Sigmoid colon (tissue), 7 donors: ENCODE data around the gene SAPCD2. TPM values are rescaled to one million over a fixed set of nuclear protein-coding genes. Genes with fewer than 3 reads are reported as not detected.
"Not testable (repeated sequence)": the region's sequence is repeated elsewhere in the genome, so short reads cannot be mapped to it uniquely, and the experiment has no call there.

ENCODE experiments used
- DNase-seq: peaks from one replicate; pipeline ENCODE4 v3.0.0-alpha.2; 2019
- H3K27ac ChIP-seq, 4 donors: fragments of 200-600 bp; sonication (generic); one replicate each; pipeline ENCODE4 v1.5.1; 2016 to 2019; ENCODE audit warnings: mild to moderate bottlenecking in 1 of 4
- H3K27me3 ChIP-seq, 3 donors: fragments of 200-600 bp; sonication (generic); one replicate each; pipeline ENCODE4 v1.5.1; 2019; ENCODE audit warnings: mild to moderate bottlenecking in 1 of 3
- H3K36me3 ChIP-seq, 4 donors: fragments of 200-600 bp; sonication (generic); one replicate each; pipeline ENCODE4 v1.5.1; 2016 to 2019
- H3K4me1 ChIP-seq, 4 donors: fragments of 200-600 bp; sonication (generic); one replicate each; pipeline ENCODE4 v1.5.1; 2017 to 2019
- H3K4me3 ChIP-seq, 4 donors: fragments of 200-600 bp; sonication (generic); one replicate each; pipeline ENCODE4 v1.5.1; 2017 to 2019; ENCODE audit warnings: mild to moderate bottlenecking in 2 of 4, moderate library complexity in 1 of 4
- H3K9me3 ChIP-seq, 4 donors: fragments of 200-600 bp in 3 of 4; sonication (generic) in 3 of 4; one replicate each; pipeline versions ENCODE4 v1.5.1 to v1.6.1; 2013 to 2019
- EP300 ChIP-seq, 4 donors: sonication (generic); formaldehyde crosslinking; IDR thresholded peaks; one replicate each; pipeline ENCODE4 v1.6.1; 2017; ENCODE audit warnings: antibody characterized with exemption in 4 of 4
- POLR2A ChIP-seq, 2 donors: fragments of 450-650 bp; IDR thresholded peaks; one replicate each; pipeline ENCODE4 v1.6.1; 2016; ENCODE audit warnings: antibody characterized with exemption in 2 of 2, mild to moderate bottlenecking in 2 of 2, moderate library complexity in 2 of 2
- POLR2AphosphoS5 ChIP-seq, 4 donors: sonication (generic); formaldehyde crosslinking; IDR thresholded peaks; one replicate each; pipeline ENCODE4 v1.6.1; 2017; ENCODE audit warnings: antibody characterized with exemption in 4 of 4
- WGBS, 2 donors: extraction: QIAGEN DNeasy Blood & Tissue Kit; methylation state at CpG; one replicate each; pipeline ENCODE4 v1.1.7; 2013; 5-methylcytosine and 5-hydroxymethylcytosine counted together
- intact Hi-C: fragments of 100-400 bp; cut with DNase I; formaldehyde crosslinking; loops from one replicate; pipeline ENCODE4 v1.15.1; 2023
- polyA plus RNA-seq, 3 donors: library from polyadenylated mRNA; stranded (reverse); fragments of 200-250 nt; gene quantifications; one replicate each; pipeline ENCODE4 v1.2.3, GENCODE V29; 2013
- total RNA-seq, 4 donors: library from RNA; depleted of rRNA; stranded (reverse); fragments of >200 nt; gene quantifications; one replicate each; pipeline ENCODE4 v1.1.0, GENCODE V29; 2016
- TF ChIP-seq, protein P1 (sequence below), 4 experiments: fragments of 450-650 bp in 3 of 4; fragments of 200-600 bp in 1 of 4; IDR thresholded peaks; one replicate each; pipeline ENCODE4 v1.5.1; 2016 to 2019; ENCODE audit warnings: antibody characterized with exemption in 4 of 4, mild to moderate bottlenecking in 3 of 4, moderate library complexity in 2 of 4
- donor health status: healthy with polysubstance abuse.
- donor health status: Bipolar disorder and iron deficiency.
- donor health status: healthy.

The SAPCD2 gene
- total and polyA plus RNA-seq, 7 donors, result 0.81 to 16.4 (median 3.7) TPM; not detected in 3

DNA sequence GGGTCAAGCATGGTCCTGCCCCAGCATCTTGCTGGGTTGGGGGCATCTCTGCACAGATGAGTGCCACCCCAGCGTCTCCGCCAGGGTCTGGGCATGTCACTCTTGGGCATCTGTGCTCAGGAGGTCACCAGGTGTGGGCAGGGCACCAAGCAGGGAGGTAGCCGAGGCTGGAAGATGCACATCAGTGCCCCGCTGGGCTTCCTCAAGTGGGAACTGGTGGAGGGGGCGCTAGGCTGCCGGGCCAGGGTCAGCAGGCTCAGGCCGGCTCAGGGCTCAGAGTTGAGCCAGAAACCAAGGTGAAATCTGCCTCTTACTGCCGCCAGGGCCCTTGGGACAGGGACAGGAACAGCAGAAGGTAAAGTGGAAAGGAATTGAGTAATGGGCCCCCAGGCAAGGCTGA lies 34.4 kb downstream of the SAPCD2 start:
- DNase-seq, result no peak
- peaks cover 0 to 10% (median 9%) of the 10 kb centered on the region in 4 donors for H3K4me1 ChIP-seq
- TF ChIP-seq POLR2AphosphoS5 (IDR thresholded peaks at IDR 0.05) (no peak), POLR2A (IDR thresholded peaks at IDR 0.05) (no peak), EP300 (IDR thresholded peaks at IDR 0.05) (no peak)
- TF ChIP-seq, protein P1, sequence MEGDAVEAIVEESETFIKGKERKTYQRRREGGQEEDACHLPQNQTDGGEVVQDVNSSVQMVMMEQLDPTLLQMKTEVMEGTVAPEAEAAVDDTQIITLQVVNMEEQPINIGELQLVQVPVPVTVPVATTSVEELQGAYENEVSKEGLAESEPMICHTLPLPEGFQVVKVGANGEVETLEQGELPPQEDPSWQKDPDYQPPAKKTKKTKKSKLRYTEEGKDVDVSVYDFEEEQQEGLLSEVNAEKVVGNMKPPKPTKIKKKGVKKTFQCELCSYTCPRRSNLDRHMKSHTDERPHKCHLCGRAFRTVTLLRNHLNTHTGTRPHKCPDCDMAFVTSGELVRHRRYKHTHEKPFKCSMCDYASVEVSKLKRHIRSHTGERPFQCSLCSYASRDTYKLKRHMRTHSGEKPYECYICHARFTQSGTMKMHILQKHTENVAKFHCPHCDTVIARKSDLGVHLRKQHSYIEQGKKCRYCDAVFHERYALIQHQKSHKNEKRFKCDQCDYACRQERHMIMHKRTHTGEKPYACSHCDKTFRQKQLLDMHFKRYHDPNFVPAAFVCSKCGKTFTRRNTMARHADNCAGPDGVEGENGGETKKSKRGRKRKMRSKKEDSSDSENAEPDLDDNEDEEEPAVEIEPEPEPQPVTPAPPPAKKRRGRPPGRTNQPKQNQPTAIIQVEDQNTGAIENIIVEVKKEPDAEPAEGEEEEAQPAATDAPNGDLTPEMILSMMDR (IDR thresholded peaks at IDR 0.05), result no peak
- H3K36me3 ChIP-seq, result peaks cover 0 to 24% (median 16%) of the 10 kb centered on the region in 4 donors
- peaks cover 0 to 9% (median 0%) of the 10 kb centered on the region in 3 donors for H3K27me3 ChIP-seq
- 82 to 85% methylated on average over 8 of the region's 8 CpGs for WGBS, 2 donors
- H3K4me3 ChIP-seq, result no peak overlapping the region
- H3K27ac ChIP-seq, result no peak overlapping the region
- H3K9me3 ChIP-seq, result no peaks in the 10 kb centered on the region
- intact Hi-C loops, result loop anchor here (1.0 to 10.0 kb wide), 2 partner anchors 191 to 249 kb away; partner anchors contain the start of genes AJM1 and PHPT1

DNA sequence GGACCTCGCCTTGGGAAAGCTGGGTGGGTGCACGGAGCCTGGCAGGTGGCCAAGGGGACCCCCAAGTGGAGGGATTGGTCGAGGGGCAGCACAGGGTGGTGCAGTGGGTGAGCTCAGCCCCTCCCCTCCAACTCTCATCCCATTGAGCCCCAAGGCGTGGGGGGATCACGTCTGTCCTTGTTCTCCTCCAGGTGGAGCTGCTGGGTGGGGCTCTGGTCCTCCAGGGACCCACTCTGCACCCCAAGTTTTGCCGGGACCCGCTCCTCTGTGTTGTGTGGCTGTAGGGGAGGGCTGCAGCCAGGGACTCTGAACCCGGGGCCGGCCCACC lies 34.9 kb downstream of the SAPCD2 start:
- Histone ChIP-seq H3K36me3 (peaks cover 0 to 20% (median 16%) of the 10 kb centered on the region in 4 donors), H3K27ac (no peak overlapping the region), H3K4me3 (no peak overlapping the region), H3K4me1 (peaks cover 0 to 10% (median 9%) of the 10 kb centered on the region in 4 donors), H3K9me3 (no peaks in the 10 kb centered on the region), H3K27me3 (peaks cover 0 to 9% (median 0%) of the 10 kb centered on the region in 3 donors)
- no peak for TF ChIP-seq POLR2AphosphoS5 (IDR thresholded peaks at IDR 0.05)
- TF ChIP-seq, protein P1 (IDR thresholded peaks at IDR 0.05), result peak in 2 of 4 experiments; percentile 11 to 20
- DNase-seq, result no peak
- 33 to 35% methylated on average over 9 of the region's 9 CpGs for WGBS, 2 donors
- intact Hi-C loops, result loop anchor here (1.0 to 10.0 kb wide), 2 partner anchors 191 to 248 kb away; partner anchors contain the start of genes AJM1 and PHPT1

DNA sequence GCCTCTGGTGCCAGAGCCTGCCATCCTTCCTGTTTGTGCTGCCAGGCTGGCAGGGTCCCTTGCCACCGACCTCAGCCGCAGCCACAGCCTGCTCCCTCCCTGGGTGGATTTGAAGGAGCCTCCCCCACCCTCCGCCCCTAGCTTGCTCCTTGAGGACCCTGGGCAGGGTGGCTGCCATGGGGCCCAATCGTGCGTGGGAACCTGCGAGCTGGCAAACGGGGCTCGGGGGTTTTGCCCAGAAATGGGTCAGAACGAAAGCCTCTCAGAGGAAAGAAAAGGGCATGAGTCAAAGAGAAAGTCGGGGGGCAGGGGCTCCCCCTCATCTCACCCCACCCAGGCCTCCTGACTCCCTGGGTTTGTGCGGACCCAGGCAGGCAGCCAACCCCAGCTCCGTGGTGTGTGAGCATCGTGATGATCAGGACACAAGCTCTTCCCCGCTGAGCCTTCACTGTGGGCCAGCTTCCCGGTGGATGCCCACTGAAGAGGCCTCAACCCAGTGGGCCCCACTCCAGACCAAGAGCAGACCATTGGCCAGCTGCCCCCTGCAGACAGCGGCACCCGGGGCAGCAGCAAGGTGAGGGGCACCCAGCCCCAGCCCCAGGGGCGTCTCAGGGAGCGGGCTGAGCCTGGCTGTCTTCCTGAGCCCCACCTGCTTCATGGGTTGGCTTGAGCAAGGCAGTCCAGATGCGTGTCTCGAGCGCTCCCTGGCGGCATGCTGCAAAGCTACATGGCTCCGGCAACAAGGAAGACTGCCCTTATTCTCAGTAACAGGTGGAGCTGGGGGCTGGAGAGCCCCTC lies 35.4 kb downstream of the SAPCD2 start:
- Histone ChIP-seq H3K27ac (no peak overlapping the region), H3K4me3 (no peak overlapping the region), H3K27me3 (peaks cover 0 to 9% (median 0%) of the 10 kb centered on the region in 3 donors), H3K36me3 (peaks cover 0 to 14% (median 12%) of the 10 kb centered on the region in 4 donors), H3K9me3 (no peaks in the 10 kb centered on the region), H3K4me1 (peaks cover 0 to 10% (median 9%) of the 10 kb centered on the region in 4 donors)
- TF ChIP-seq POLR2A (IDR thresholded peaks at IDR 0.05), result no peak
- TF ChIP-seq, protein P1 (IDR thresholded peaks at IDR 0.05), result peak; percentile 80 to 92 (median 86)
- intact Hi-C loops, result loop anchor here (1.0 to 10.0 kb wide), 2 partner anchors 190 to 248 kb away; partner anchors contain the start of genes AJM1 and PHPT1
- DNase-seq, result peak; percentile 89
- 5 to 7% methylated on average over 24 of the region's 24 CpGs for WGBS, 2 donors

DNA sequence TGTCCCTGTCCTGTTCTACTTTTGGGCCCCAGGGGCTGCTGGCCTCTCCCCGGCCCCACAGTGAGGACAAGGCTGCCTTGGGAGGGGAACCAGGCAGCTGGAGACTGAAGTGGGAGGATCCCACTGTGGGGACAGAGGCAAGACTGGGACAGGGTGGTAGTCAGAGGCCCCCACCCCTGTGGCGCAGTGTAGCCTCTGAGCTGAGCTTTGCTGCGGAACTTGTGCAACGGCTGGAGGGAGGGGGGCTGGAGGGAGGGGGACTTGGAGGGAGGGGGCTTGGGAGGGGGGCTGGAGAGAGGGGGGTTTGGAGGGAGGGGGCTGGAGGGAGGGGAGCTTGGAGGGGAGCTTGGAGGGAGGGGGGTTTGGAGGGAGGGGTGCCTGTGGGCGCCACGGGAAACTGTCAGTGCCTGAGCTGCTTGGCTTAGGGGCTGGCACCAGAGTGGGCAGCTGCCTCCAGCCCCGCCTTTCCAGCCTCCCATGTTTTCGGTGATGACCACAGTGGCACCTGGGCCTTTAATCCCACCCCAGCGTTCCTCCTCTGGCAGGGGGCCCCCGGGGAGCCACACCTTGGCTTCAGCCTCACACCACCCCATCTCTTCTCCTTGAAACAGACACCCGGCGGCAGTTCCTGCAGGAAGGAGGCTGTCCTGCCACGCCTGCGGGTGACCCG lies 36.2 kb downstream of the SAPCD2 start:
- peaks cover 0 to 7% (median 5%) of the 10 kb centered on the region in 4 donors for H3K36me3 ChIP-seq
- H3K27ac ChIP-seq, result no peak overlapping the region
- WGBS, 2 donors, result 23 to 25% methylated on average over 15 of the region's 15 CpGs
- DNase-seq, result no peak
- peaks cover 0 to 17% (median 15%) of the 10 kb centered on the region in 4 donors for H3K4me1 ChIP-seq
- intact Hi-C loops, result loop anchor here (10.0 kb wide), 1 partner anchor 189 kb away; the partner anchor contains the start of genes AJM1 and PHPT1
- no peaks in the 10 kb centered on the region for H3K9me3 ChIP-seq
- H3K4me3 ChIP-seq, result peak overlapping the region in 2 of 4 donors; percentile 17 to 24
- TF ChIP-seq POLR2A (IDR thresholded peaks at IDR 0.05) (no peak), POLR2AphosphoS5 (IDR thresholded peaks at IDR 0.05) (no peak), EP300 (IDR thresholded peaks at IDR 0.05) (no peak)
- TF ChIP-seq, protein P1 (IDR thresholded peaks at IDR 0.05), result no peak
- H3K27me3 ChIP-seq, result peaks cover 0 to 9% (median 0%) of the 10 kb centered on the region in 3 donors

DNA sequence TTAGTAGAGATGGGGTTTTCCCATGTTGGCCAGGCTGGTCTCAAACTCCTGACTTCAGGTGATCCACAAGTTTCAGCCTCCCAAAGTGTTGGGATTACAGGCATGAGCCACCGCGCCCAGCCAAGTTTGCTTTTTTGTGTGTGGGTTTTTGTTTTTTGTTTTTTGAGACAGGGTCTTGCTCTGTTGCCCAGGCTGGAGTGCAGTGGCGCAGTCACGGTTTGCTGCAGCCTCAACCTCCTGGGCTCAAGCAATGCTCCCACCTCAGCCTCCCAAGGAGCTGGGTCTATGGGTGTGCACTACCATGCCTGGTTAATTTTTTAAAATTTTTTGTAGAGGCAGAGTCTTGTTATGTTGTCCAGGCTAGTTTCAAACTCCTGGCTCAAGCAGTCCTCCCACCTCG lies 36.9 kb downstream of the SAPCD2 start:
- H3K9me3 ChIP-seq, H3K27me3 ChIP-seq, H3K36me3 ChIP-seq, H3K27ac ChIP-seq, DNase-seq: not testable (repeated sequence)
- H3K4me1 ChIP-seq, result peaks cover 0 to 24% (median 22%) of the 10 kb centered on the region in 4 donors
- intact Hi-C loops, result loop anchor here (10.0 kb wide), 1 partner anchor 189 kb away; the partner anchor contains the start of genes AJM1 and PHPT1
- H3K4me3 ChIP-seq, result peak overlapping the region in 2 of 4 donors; percentile 17 to 24
- WGBS, 2 donors, result 82 to 97% methylated on average over 5 of the region's 5 CpGs
